A549 (cell line): Measurements from ENCODE around the gene LOXHD1. TPM values are rescaled to one million over a fixed set of nuclear protein-coding genes. Genes with fewer than 3 reads are reported as not detected.

ENCODE experiments used
- ATAC-seq, 2 experiments: fragments of 200-7000 bp in 1 of 2; fragments of >200 bp in 1 of 2; cut with Nextera tagmentation in 1 of 2; cut with Tn5 transposase in 1 of 2; 3 replicates each; pipeline versions ENCODE4 v1.8.0 to v1.9.1; 2018 to 2020; ENCODE audit warnings: mild to moderate bottlenecking in 1 of 2, moderate library complexity in 1 of 2
- CTCF ChIA-PET: fragments of 300-600 bp; sonication (Branson Sonifier 250); formaldehyde crosslinking; extraction: SDS; loops from one replicate; lab custom pipeline; 2021; ENCODE audit warnings: antibody characterized with exemption, inconsistent platforms; lab: Yijun Ruan, JAX
- POLR2A ChIA-PET: fragments of 350-600 bp; formaldehyde crosslinking; extraction: SDS; loops from one replicate; lab custom pipeline; 2021; ENCODE audit warnings: antibody characterized with exemption, inconsistent platforms; lab: Yijun Ruan, JAX
- DNase-seq, 2 experiments: peaks; one replicate each; pipeline versions ENCODE4 v3.0.0 to v3.0.0-alpha.2; 2011 to 2016; ENCODE audit warnings: low read depth in 1 of 2, low spot score in 1 of 2
- FAIRE-seq: peaks from 2 replicates; lab custom pipeline; 2011; peaks lifted over from hg19 to GRCh38; lab: Jason Lieb, UNC
- H3K27ac ChIP-seq, 2 experiments: fragments of >200 bp; sonication (Bioruptor Twin); formaldehyde crosslinking; 3 replicates each; pipeline ENCODE4 v1.5.1; 2016 to 2017
- H3K4me1 ChIP-seq: fragments of >200 bp; sonication (Bioruptor Twin); formaldehyde crosslinking; 3 replicates; pipeline ENCODE4 v1.6.1; 2016
- H3K4me2 ChIP-seq: fragments of >200 bp; sonication (Bioruptor Twin); formaldehyde crosslinking; 3 replicates; pipeline ENCODE4 v1.6.1; 2016
- H3K4me3 ChIP-seq: fragments of >200 bp; sonication (Bioruptor Twin); formaldehyde crosslinking; 3 replicates; pipeline ENCODE4 v1.5.1; 2016
- H3K9me3 ChIP-seq: fragments of >200 bp; sonication (Bioruptor Twin); formaldehyde crosslinking; 3 replicates; pipeline ENCODE4 v1.6.1; 2016
- ATOH8 ChIP-seq: fragments of 250-450 bp; sonication (Bioruptor Pico); IDR thresholded peaks from 2 replicates; pipeline ENCODE4 v1.5.0; 2020; ENCODE audit warnings: low read depth, mild to moderate bottlenecking, moderate library complexity
- BHLHE40 ChIP-seq: IDR thresholded peaks from 2 replicates; pipeline ENCODE4 v1.6.1; 2012; ENCODE audit warnings: low read depth, low read length, inconsistent platforms
- CBX2 ChIP-seq: fragments of 200-600 bp; sonication (generic); IDR thresholded peaks from 2 replicates; pipeline ENCODE4 v1.6.1; 2016; ENCODE audit warnings: low read depth, mild to moderate bottlenecking, borderline replicate concordance
- CBX8 ChIP-seq: fragments of 200-600 bp; sonication (generic); IDR thresholded peaks from 2 replicates; pipeline ENCODE4 v1.6.1; 2016
- CEBPB ChIP-seq, 2 experiments: fragments of >200 bp in 1 of 2; sonication (Bioruptor Twin) in 1 of 2; formaldehyde crosslinking in 1 of 2; IDR thresholded peaks; 2 replicates each; pipeline ENCODE4 v1.6.1; 2012 to 2016
- CHD2 ChIP-seq: fragments of 150-350 bp; IDR thresholded peaks from 2 replicates; pipeline ENCODE4 v1.6.1; 2014; ENCODE audit warnings: low read length; ENCODE audit not compliant: partially characterized antibody
- CHD4 ChIP-seq: fragments of 200-600 bp; sonication (generic); IDR thresholded peaks from 2 replicates; pipeline ENCODE4 v1.6.1; 2016; ENCODE audit warnings: antibody characterized with exemption, mild to moderate bottlenecking, borderline replicate concordance
- EHF ChIP-seq: fragments of 250-450 bp; sonication (Bioruptor Pico); IDR thresholded peaks from 2 replicates; pipeline ENCODE4 v1.5.0; 2020; ENCODE audit warnings: mild to moderate bottlenecking
- EHMT2 ChIP-seq: fragments of 200-600 bp; sonication (generic); IDR thresholded peaks from 2 replicates; pipeline ENCODE4 v1.6.1; 2016; ENCODE audit warnings: antibody characterized with exemption, low read depth, mild to moderate bottlenecking, moderate library complexity
- EP300 ChIP-seq, 2 experiments: fragments of >200 bp; sonication (Bioruptor Twin); formaldehyde crosslinking; IDR thresholded peaks; 2 replicates in 1 of 2; 3 replicates in 1 of 2; pipeline ENCODE4 v1.6.1; 2016 to 2017
- ESRRA ChIP-seq: fragments of 150-350 bp; IDR thresholded peaks from 2 replicates; pipeline ENCODE4 v1.6.1; 2014; ENCODE audit warnings: mild to moderate bottlenecking, low read length, borderline replicate concordance
- FOXS1 ChIP-seq: fragments of 250-450 bp; sonication (Bioruptor Pico); IDR thresholded peaks from 2 replicates; pipeline ENCODE4 v1.5.0; 2020; ENCODE audit warnings: mild to moderate bottlenecking, moderate library complexity
- HDAC2 ChIP-seq: fragments of 200-600 bp; sonication (generic); IDR thresholded peaks from 2 replicates; pipeline ENCODE4 v1.6.1; 2016
- HEYL ChIP-seq: fragments of 250-450 bp; sonication (Bioruptor Pico); IDR thresholded peaks from 2 replicates; pipeline ENCODE4 v1.8.0; 2021; ENCODE audit warnings: mild to moderate bottlenecking, moderate library complexity
- HOXA7 ChIP-seq: fragments of 250-450 bp; sonication (Bioruptor Pico); IDR thresholded peaks from 2 replicates; pipeline ENCODE4 v1.5.0; 2020; ENCODE audit warnings: mild to moderate bottlenecking, moderate library complexity
- JUNB ChIP-seq: fragments of >200 bp; sonication (Bioruptor Twin); formaldehyde crosslinking; IDR thresholded peaks from 2 replicates; pipeline ENCODE4 v1.6.1; 2016
- KDM5A ChIP-seq: fragments of 200-600 bp; sonication (generic); IDR thresholded peaks from 2 replicates; pipeline ENCODE4 v1.6.1; 2016; ENCODE audit warnings: antibody characterized with exemption, mild to moderate bottlenecking
- MAFK ChIP-seq: fragments of 450-650 bp; IDR thresholded peaks from 2 replicates; pipeline ENCODE4 v1.6.1; 2014; ENCODE audit not compliant: partially characterized antibody
- MAZ ChIP-seq: fragments of 150-350 bp; IDR thresholded peaks from 2 replicates; pipeline ENCODE4 v1.6.1; 2014; ENCODE audit warnings: antibody characterized with exemption, low read depth, low read length, borderline replicate concordance
- NFE2L2 ChIP-seq: fragments of 150-350 bp; conservative IDR thresholded peaks from 2 replicates; pipeline ENCODE4 v1.6.1; 2014; ENCODE audit warnings: low read length
- NPAS2 ChIP-seq: fragments of 250-450 bp; sonication (Bioruptor Pico); IDR thresholded peaks from 2 replicates; pipeline ENCODE4 v1.8.0; 2022; ENCODE audit warnings: mild to moderate bottlenecking, moderate library complexity, borderline replicate concordance
- NR3C1 ChIP-seq: fragments of >200 bp; sonication (Bioruptor Twin); formaldehyde crosslinking; IDR thresholded peaks from 3 replicates; pipeline ENCODE4 v1.6.1; 2017
- PBX3 ChIP-seq: IDR thresholded peaks from 2 replicates; pipeline ENCODE4 v1.6.1; 2012
- POLR2A ChIP-seq: IDR thresholded peaks from 2 replicates; pipeline ENCODE4 v1.6.1; 2012; ENCODE audit warnings: mild to moderate bottlenecking, low read length
- POLR2AphosphoS2 ChIP-seq: conservative IDR thresholded peaks from 2 replicates; pipeline ENCODE4 v1.6.1; 2012; ENCODE audit warnings: low read length, improper control_type of control experiment, inconsistent platforms
- RAD21 ChIP-seq, 2 experiments: fragments of >200 bp in 1 of 2; sonication (Bioruptor Twin) in 1 of 2; formaldehyde crosslinking in 1 of 2; IDR thresholded peaks in 1 of 2; conservative IDR thresholded peaks in 1 of 2; 2 replicates in 1 of 2; 3 replicates in 1 of 2; pipeline ENCODE4 v1.6.1; 2012 to 2018; ENCODE audit warnings: inconsistent platforms in 1 of 2
- RARB ChIP-seq: fragments of 250-450 bp; sonication (Bioruptor Pico); IDR thresholded peaks from 2 replicates; pipeline ENCODE4 v1.8.0; 2021; ENCODE audit warnings: mild to moderate bottlenecking, moderate library complexity
- TFCP2L1 ChIP-seq: fragments of 250-450 bp; sonication (Bioruptor Pico); IDR thresholded peaks from 2 replicates; pipeline ENCODE4 v1.5.0; 2021; ENCODE audit warnings: mild to moderate bottlenecking
- ZNF302 ChIP-seq: fragments of 250-450 bp; sonication (Bioruptor Pico); IDR thresholded peaks from 2 replicates; pipeline ENCODE4 v1.9.0; 2021; ENCODE audit warnings: inconsistent platforms, mild to moderate bottlenecking, moderate library complexity
- ZSCAN20 ChIP-seq: fragments of 250-450 bp; sonication (Bioruptor Pico); IDR thresholded peaks from 2 replicates; pipeline ENCODE4 v1.8.0; 2022; ENCODE audit warnings: mild to moderate bottlenecking, moderate library complexity
- WGBS: methylation state at CpG from one replicate; pipeline ENCODE4 v1.1.6; 2017; ENCODE audit errors: missing lambda C conversion rate; 5-methylcytosine and 5-hydroxymethylcytosine counted together
- polyA plus RNA-seq, 4 experiments: library from polyadenylated mRNA; depleted of rRNA in 3 of 4; stranded (reverse); fragments of >200 nt; fragmentation: RNase III in 1 of 4; extraction: RNeasy Plus Mini Kit Qiagen cat#74134 plus additional on column Dnase treatment in 1 of 4; gene quantifications; 2 replicates in 3 of 4; 3 replicates in 1 of 4; pipeline ENCODE4 v1.2.3, GENCODE V29; 2011 to 2017
- TF ChIP-seq, protein P1 (sequence below): IDR thresholded peaks from 2 replicates; pipeline ENCODE4 v1.6.1; 2012
- TF ChIP-seq, protein P2 (sequence below): fragments of >200 bp; sonication (Bioruptor Twin); formaldehyde crosslinking; IDR thresholded peaks from 3 replicates; pipeline ENCODE4 v1.5.1; 2016
- TF ChIP-seq, protein P3 (sequence below): fragments of >200 bp; sonication (Bioruptor Twin); formaldehyde crosslinking; IDR thresholded peaks from 2 replicates; pipeline ENCODE4 v1.6.1; 2016

The LOXHD1 gene
- polyA plus RNA-seq, 2 of the 4 experiments (the other 2 are of a cell fraction) = not detected

- H3K4me2 ChIP-seq = no peak overlapping the region
- ChIA-PET POLR2A (no interaction called here), CTCF (no interaction called here)
- no peaks in the 10 kb centered on the region for H3K4me1 ChIP-seq
- WGBS = 57% methylated on average over 4 of the region's 4 CpGs
- no peaks in the 10 kb centered on the region for H3K9me3 ChIP-seq
- H3K27ac ChIP-seq = no peak overlapping the region
- DNase-seq = no peak
- TF ChIP-seq ZNF302 (CRISPR knock-in tag) (no peak), RAD21 (conservative IDR thresholded peaks at IDR 0.05 in 1 of 2, IDR thresholded peaks at IDR 0.05 in 1 of 2) (no peak), HOXA7 (no peak), NR3C1 (no peak), FOXS1 (CRISPR knock-in tag) (no peak), KDM5A (no peak), POLR2A (no peak), TFCP2L1 (CRISPR knock-in tag) (no peak), CBX8 (no peak), ATOH8 (CRISPR knock-in tag) (no peak), NPAS2 (no peak), CHD4 (no peak), RARB (CRISPR knock-in tag) (no peak), EHMT2 (no peak)
- TF ChIP-seq, protein P1, sequence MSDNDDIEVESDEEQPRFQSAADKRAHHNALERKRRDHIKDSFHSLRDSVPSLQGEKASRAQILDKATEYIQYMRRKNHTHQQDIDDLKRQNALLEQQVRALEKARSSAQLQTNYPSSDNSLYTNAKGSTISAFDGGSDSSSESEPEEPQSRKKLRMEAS = no peak
- TF ChIP-seq, protein P2, sequence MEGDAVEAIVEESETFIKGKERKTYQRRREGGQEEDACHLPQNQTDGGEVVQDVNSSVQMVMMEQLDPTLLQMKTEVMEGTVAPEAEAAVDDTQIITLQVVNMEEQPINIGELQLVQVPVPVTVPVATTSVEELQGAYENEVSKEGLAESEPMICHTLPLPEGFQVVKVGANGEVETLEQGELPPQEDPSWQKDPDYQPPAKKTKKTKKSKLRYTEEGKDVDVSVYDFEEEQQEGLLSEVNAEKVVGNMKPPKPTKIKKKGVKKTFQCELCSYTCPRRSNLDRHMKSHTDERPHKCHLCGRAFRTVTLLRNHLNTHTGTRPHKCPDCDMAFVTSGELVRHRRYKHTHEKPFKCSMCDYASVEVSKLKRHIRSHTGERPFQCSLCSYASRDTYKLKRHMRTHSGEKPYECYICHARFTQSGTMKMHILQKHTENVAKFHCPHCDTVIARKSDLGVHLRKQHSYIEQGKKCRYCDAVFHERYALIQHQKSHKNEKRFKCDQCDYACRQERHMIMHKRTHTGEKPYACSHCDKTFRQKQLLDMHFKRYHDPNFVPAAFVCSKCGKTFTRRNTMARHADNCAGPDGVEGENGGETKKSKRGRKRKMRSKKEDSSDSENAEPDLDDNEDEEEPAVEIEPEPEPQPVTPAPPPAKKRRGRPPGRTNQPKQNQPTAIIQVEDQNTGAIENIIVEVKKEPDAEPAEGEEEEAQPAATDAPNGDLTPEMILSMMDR = no peak
- no peak for FAIRE-seq
- H3K4me3 ChIP-seq = no peak overlapping the region
- ATAC-seq = no peak
These were observed 218.0 kb downstream of the LOXHD1 start for GRCh38 chr18:46439037-46439436.

DNA sequence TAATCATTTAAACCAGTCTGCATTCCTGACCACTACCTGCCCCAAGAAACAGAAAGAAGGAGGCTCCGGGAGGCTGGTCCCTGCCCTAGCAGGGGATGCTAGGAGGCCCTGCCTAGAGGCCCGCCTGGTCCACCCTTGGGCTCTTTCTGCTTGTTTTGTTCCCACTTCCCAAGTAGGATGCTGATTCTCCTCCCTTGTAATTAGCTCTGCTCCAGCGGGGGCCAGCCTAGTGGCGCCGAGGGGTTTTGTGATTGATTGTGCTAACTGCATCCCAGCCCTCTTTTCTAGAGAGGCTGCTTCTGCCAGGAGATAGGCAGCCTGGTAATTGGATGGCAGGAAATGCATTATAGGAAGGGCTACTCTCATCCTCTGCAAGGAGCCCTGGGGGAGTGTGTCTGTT is 220.0 kb downstream of the LOXHD1 start:
- 80% methylated on average over 5 of the region's 5 CpGs for WGBS
- DNase-seq (no peak), ATAC-seq (no peak)
- CTCF ChIA-PET = no interaction called here
- TF ChIP-seq ZSCAN20 (CRISPR knock-in tag) = no peak
- no peak for TF ChIP-seq CHD2
- no peak for TF ChIP-seq MAZ
- TF ChIP-seq ESRRA = no peak
- TF ChIP-seq PBX3 = no peak
- no peak for TF ChIP-seq ATOH8 (CRISPR knock-in tag)
- TF ChIP-seq, protein P3, sequence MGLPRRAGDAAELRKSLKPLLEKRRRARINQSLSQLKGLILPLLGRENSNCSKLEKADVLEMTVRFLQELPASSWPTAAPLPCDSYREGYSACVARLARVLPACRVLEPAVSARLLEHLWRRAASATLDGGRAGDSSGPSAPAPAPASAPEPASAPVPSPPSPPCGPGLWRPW = no peak
- no peak for TF ChIP-seq CEBPB (IDR thresholded peaks at IDR 0.05)
- no peak for TF ChIP-seq FOXS1 (CRISPR knock-in tag)
- TF ChIP-seq MAFK = no peak
- TF ChIP-seq BHLHE40 = no peak
- no peak for TF ChIP-seq HEYL (CRISPR knock-in tag)
- no peak for TF ChIP-seq HDAC2
- no peak for TF ChIP-seq CBX2
- no peak for TF ChIP-seq EHF (CRISPR knock-in tag)
- TF ChIP-seq EP300 (IDR thresholded peaks at IDR 0.05) = no peak
- TF ChIP-seq JUNB = no peak
- no peak for TF ChIP-seq POLR2AphosphoS2
- no peak for TF ChIP-seq NFE2L2
- no peak for TF ChIP-seq CBX8
- TF ChIP-seq, all 56 proteins: peak for 0
- H3K4me1 ChIP-seq = no peaks in the 10 kb centered on the region
- H3K4me3 ChIP-seq = no peak overlapping the region
- no peaks in the 10 kb centered on the region for H3K9me3 ChIP-seq
- no peak overlapping the region for H3K4me2 ChIP-seq
- POLR2A ChIA-PET = no interaction called here
- no peak for FAIRE-seq
- H3K27ac ChIP-seq = no peak overlapping the region
